Neural cell (in vitro differentiated cells): ENCODE results near the gene LIF. TPM values are rescaled to one million over a fixed set of nuclear protein-coding genes. Genes with fewer than 3 reads are reported as not detected.

Experiments used
- H2AFZ ChIP-seq: fragments of 200-600, 300-800 bp; sonication (generic), shearing (Covaris generic); 2 replicates; pipeline ENCODE4 v1.6.0; 2014; ENCODE audit warnings: low read depth, mild to moderate bottlenecking, antibody characterized with exemption, low read length, moderate library complexity
- H3F3A ChIP-seq: fragments of 200-600 bp; shearing (Covaris generic); 2 replicates; pipeline ENCODE4 v1.6.1; 2016; ENCODE audit warnings: mild to moderate bottlenecking, moderate library complexity, mixed read lengths, antibody characterized with exemption, low read length; ENCODE audit not compliant: insufficient read depth, poor library complexity, severe bottlenecking
- H3K27ac ChIP-seq: fragments of 200-600, 300-800 bp; sonication (generic), shearing (Covaris generic); 2 replicates; pipeline ENCODE4 v1.5.1; 2014; ENCODE audit warnings: mild to moderate bottlenecking, low read length, moderate library complexity
- H3K27me3 ChIP-seq: fragments of 300-800, 200-600 bp; sonication (generic), shearing (Covaris generic); 2 replicates; pipeline ENCODE4 v1.6.0; 2014; ENCODE audit warnings: mild to moderate bottlenecking, low read depth, low read length, moderate library complexity; ENCODE audit not compliant: insufficient read depth
- H3K36me3 ChIP-seq: fragments of 300-800, 200-600 bp; sonication (generic), shearing (Covaris generic); 2 replicates; pipeline ENCODE4 v1.5.1; 2014; ENCODE audit warnings: mild to moderate bottlenecking, antibody characterized with exemption, low read length, moderate library complexity; ENCODE audit not compliant: insufficient read depth
- H3K4me2 ChIP-seq: fragments of 300-800, 200-600 bp; sonication (generic), shearing (Covaris generic); 2 replicates; pipeline ENCODE4 v1.6.0; 2014; ENCODE audit warnings: mild to moderate bottlenecking, low read length
- H3K4me3 ChIP-seq: fragments of 300-800, 200-600 bp; sonication (generic), shearing (Covaris generic); 2 replicates; pipeline ENCODE4 v1.5.1; 2014; ENCODE audit warnings: mild to moderate bottlenecking, low read length, moderate library complexity
- H3K79me2 ChIP-seq: fragments of 200-600 bp; shearing (Covaris generic); replicated peaks from 2 replicates; pipeline ENCODE4 v1.6.0; 2014; ENCODE audit warnings: mild to moderate bottlenecking, low read length, moderate library complexity; ENCODE audit not compliant: insufficient read depth
- H3K9ac ChIP-seq: fragments of 300-800, 200-600 bp; sonication (generic), shearing (Covaris generic); 2 replicates; pipeline ENCODE4 v1.6.1; 2016; ENCODE audit warnings: mild to moderate bottlenecking, low read length, mixed read lengths
- H3K9me2 ChIP-seq: fragments of 200-600 bp; shearing (Covaris generic); 2 replicates; pipeline ENCODE4 v1.6.1; 2016; ENCODE audit warnings: mild to moderate bottlenecking, low read length, mixed read lengths; ENCODE audit not compliant: insufficient read depth
- H3K9me3 ChIP-seq: fragments of 200-600, 300-800 bp; sonication (generic), shearing (Covaris generic); 2 replicates; pipeline ENCODE4 v1.6.1; 2016; ENCODE audit warnings: mild to moderate bottlenecking, mixed run types, low read length, moderate library complexity, mixed read lengths
- H4K20me1 ChIP-seq: fragments of 200-600 bp; shearing (Covaris generic); 2 replicates; pipeline ENCODE4 v1.6.1; 2016; ENCODE audit warnings: mild to moderate bottlenecking, mixed run types; ENCODE audit not compliant: insufficient read depth
- CTCF ChIP-seq: fragments of 450-650 bp; IDR thresholded peaks from 2 replicates; pipeline ENCODE4 v1.5.1; 2014; ENCODE audit warnings: antibody characterized with exemption, mild to moderate bottlenecking, moderate library complexity; ENCODE audit not compliant: poor library complexity, severe bottlenecking
- EP300 ChIP-seq: fragments of 450-650 bp; conservative IDR thresholded peaks from 2 replicates; pipeline ENCODE4 v1.6.1; 2014; ENCODE audit warnings: antibody characterized with exemption, mild to moderate bottlenecking, moderate library complexity; ENCODE audit not compliant: poor library complexity, severe bottlenecking
- EZH2 ChIP-seq: fragments of 200-600, 300-800 bp; shearing (Covaris generic), sonication (generic); IDR thresholded peaks from 2 replicates; pipeline ENCODE4 v1.6.1; 2014; ENCODE audit warnings: antibody characterized with exemption, low read length, borderline replicate concordance, mild to moderate bottlenecking; ENCODE audit not compliant: insufficient read depth, poor library complexity, severe bottlenecking
- MXI1 ChIP-seq: fragments of 450-650 bp; conservative IDR thresholded peaks from 2 replicates; pipeline ENCODE4 v1.6.1; 2014; ENCODE audit warnings: antibody characterized with exemption, mild to moderate bottlenecking; ENCODE audit not compliant: poor library complexity, severe bottlenecking
- POLR2AphosphoS5 ChIP-seq: IDR thresholded peaks from 2 replicates; pipeline ENCODE4 v1.6.1; 2012
- RAD21 ChIP-seq: fragments of 450-650 bp; conservative IDR thresholded peaks from 2 replicates; pipeline ENCODE4 v1.6.1; 2014; ENCODE audit warnings: antibody characterized with exemption, mild to moderate bottlenecking, moderate library complexity
- REST ChIP-seq: IDR thresholded peaks from 2 replicates; pipeline ENCODE4 v1.6.1; 2012; ENCODE audit warnings: borderline replicate concordance
- SMC3 ChIP-seq: fragments of 450-650 bp; conservative IDR thresholded peaks from 2 replicates; pipeline ENCODE4 v1.6.1; 2014; ENCODE audit warnings: antibody characterized with exemption, mild to moderate bottlenecking, moderate library complexity; ENCODE audit not compliant: poor library complexity
- TAF1 ChIP-seq: IDR thresholded peaks from 2 replicates; pipeline ENCODE4 v1.6.1; 2012; ENCODE audit warnings: low read depth
- polyA plus RNA-seq: library from polyadenylated mRNA; depleted of rRNA; stranded (reverse); fragments of >200 nt; gene quantifications from 2 replicates; pipeline ENCODE4 v1.2.3, GENCODE V29; 2014

Gene LIF
- polyA plus RNA-seq, 1 donor from 2014 or later = 0.05 TPM

GRCh38 chr22:30276039-30276438, 29.5 kb upstream of the LIF start:
- no peak for TF ChIP-seq TAF1
- TF ChIP-seq EZH2 = no peak
- no peak for TF ChIP-seq RAD21
- TF ChIP-seq CTCF = no peak
- no peak for TF ChIP-seq MXI1
- no peak for TF ChIP-seq REST
- no peak for TF ChIP-seq SMC3
- no peak for TF ChIP-seq POLR2AphosphoS5
- no peak overlapping the region for H3K4me2 ChIP-seq
- H3K4me3 ChIP-seq = no peak overlapping the region
- H3K79me2 ChIP-seq = no peaks in the 10 kb centered on the region
- H3F3A ChIP-seq = no peaks in the 10 kb centered on the region
- H3K27ac ChIP-seq = no peak overlapping the region
- H3K36me3 ChIP-seq = no peaks in the 10 kb centered on the region
- H4K20me1 ChIP-seq = no peaks in the 10 kb centered on the region
- no peaks in the 10 kb centered on the region for H3K9me3 ChIP-seq
- no peaks in the 10 kb centered on the region for H3K27me3 ChIP-seq
- no peaks in the 10 kb centered on the region for H3K9me2 ChIP-seq
- H2AFZ ChIP-seq = no peak overlapping the region
- no peak overlapping the region for H3K9ac ChIP-seq

- TF ChIP-seq EP300 (no peak), REST (no peak), EZH2 (no peak), SMC3 (no peak), TAF1 (no peak), CTCF (no peak), RAD21 (no peak), MXI1 (no peak), POLR2AphosphoS5 (no peak)
Measured at GRCh38 chr22:30275625-30276024, 29.1 kb upstream of the LIF start.

More at GRCh38 chr22:30275625-30276024, 29.1 kb upstream of the LIF start:
- no peaks in the 10 kb centered on the region for H3K9me2 ChIP-seq
- no peaks in the 10 kb centered on the region for H4K20me1 ChIP-seq
- H3K79me2 ChIP-seq = no peaks in the 10 kb centered on the region
- H3F3A ChIP-seq = no peaks in the 10 kb centered on the region
- H3K4me3 ChIP-seq = no peak overlapping the region
- no peak overlapping the region for H3K4me2 ChIP-seq
- H3K9ac ChIP-seq = no peak overlapping the region
- no peaks in the 10 kb centered on the region for H3K36me3 ChIP-seq
- H3K27me3 ChIP-seq = no peaks in the 10 kb centered on the region
- no peak overlapping the region for H2AFZ ChIP-seq
- H3K27ac ChIP-seq = no peak overlapping the region
- no peaks in the 10 kb centered on the region for H3K9me3 ChIP-seq
